HG03097 (cell line): ENCODE results near the gene DSN1.

Experiments
- ATAC-seq: cut with Tn5 transposase; IDR thresholded peaks from one replicate; pipeline ENCODE4 v1.9.1; 2021; ENCODE audit not compliant: unreplicated experiment, low FRiP score

DSN1 gene

GRCh38 chr20:36796875-36797274 lies 23.3 kb upstream of the DSN1 start:
- ATAC-seq: no peak

- ATAC-seq: no peak
Measured at GRCh38 chr20:36796117-36796516, 22.6 kb upstream of the DSN1 start.

- no peak for ATAC-seq
Measured at GRCh38 chr20:36795691-36796090, 22.1 kb upstream of the DSN1 start.

GRCh38 chr20:36794116-36794474 lies 20.5 kb upstream of the DSN1 start:
- ATAC-seq: no peak

- ATAC-seq: no peak
Measured at GRCh38 chr20:36793294-36794115, 19.9 kb upstream of the DSN1 start.

GRCh38 chr20:36792422-36792821 lies 18.9 kb upstream of the DSN1 start:
- no peak for ATAC-seq

- no peak for ATAC-seq
Measured at GRCh38 chr20:36791862-36792261, 18.3 kb upstream of the DSN1 start.

GRCh38 chr20:36786663-36787062 lies 13.1 kb upstream of the DSN1 start:
- no peak for ATAC-seq

GRCh38 chr20:36786246-36786645 lies 12.7 kb upstream of the DSN1 start:
- no peak for ATAC-seq

- no peak for ATAC-seq
Measured at GRCh38 chr20:36785308-36785707, 11.7 kb upstream of the DSN1 start.

GRCh38 chr20:36784900-36785299 lies 11.3 kb upstream of the DSN1 start:
- no peak for ATAC-seq

GRCh38 chr20:36784116-36784515 lies 10.6 kb upstream of the DSN1 start:
- ATAC-seq: no peak

- ATAC-seq: no peak
Measured at GRCh38 chr20:36779656-36780025, 6.1 kb upstream of the DSN1 start.

- ATAC-seq: no peak
Measured at GRCh38 chr20:36778831-36779655, 5.5 kb upstream of the DSN1 start.

GRCh38 chr20:36777576-36777975 lies 4.0 kb upstream of the DSN1 start:
- ATAC-seq: no peak

GRCh38 chr20:36777167-36777566 lies 3.6 kb upstream of the DSN1 start:
- no peak for ATAC-seq

GRCh38 chr20:36775826-36776225 lies 2.3 kb upstream of the DSN1 start:
- ATAC-seq: no peak

- ATAC-seq: no peak
Measured at GRCh38 chr20:36775196-36775595, 1.6 kb upstream of the DSN1 start.

GRCh38 chr20:36773107-36773596 lies 411 bp downstream of the DSN1 start:
- ATAC-seq: peak; percentile 9

- no peak for ATAC-seq
Measured at GRCh38 chr20:36770680-36771079, 2.9 kb downstream of the DSN1 start.

- no peak for ATAC-seq
Measured at GRCh38 chr20:36768768-36769430, 4.7 kb downstream of the DSN1 start.
